C4-2B (cell line): ENCODE measurements around the gene HHIPL1.

ENCODE experiments used
- CTCF ChIP-seq: fragments of 450-650 bp; conservative IDR thresholded peaks from 2 replicates; pipeline ENCODE4 v1.5.1; 2017; ENCODE audit warnings: mild to moderate bottlenecking
- ZFX ChIP-seq: fragments of 450-650 bp; IDR thresholded peaks from 2 replicates; pipeline ENCODE4 v1.6.1; 2017

GRCh38 chr14:99675951-99676350 lies 31.0 kb downstream of the HHIPL1 start:
- no peak for TF ChIP-seq CTCF
- no peak for TF ChIP-seq ZFX
